Mucosa of rectum (tissue), 2 donors: ENCODE data around the gene MBD1.
A peak's percentile ranks its signal among the peaks of the same experiment; 100 is the strongest.
"Not testable (repeated sequence)": the region's sequence is repeated elsewhere in the genome, so short reads cannot be mapped to it uniquely, and the experiment has no call there.

Source experiments
- H3K27ac ChIP-seq, 2 donors: one replicate each; pipeline ENCODE4 v1.7.0; 2013; ENCODE audit warnings: inconsistent platforms in 2 of 2, low read depth in 2 of 2, low read length in 2 of 2
- H3K27me3 ChIP-seq, 2 donors: one replicate each; pipeline ENCODE4 v1.7.0; 2013; ENCODE audit warnings: low read length in 2 of 2; ENCODE audit not compliant: control insufficient read depth in 2 of 2, insufficient read depth in 2 of 2
- H3K36me3 ChIP-seq, 2 donors: one replicate each; pipeline ENCODE4 v1.7.0; 2013; ENCODE audit warnings: low read length in 2 of 2; ENCODE audit not compliant: control insufficient read depth in 2 of 2, insufficient read depth in 2 of 2
- H3K4me1 ChIP-seq, 2 donors: one replicate each; pipeline ENCODE4 v1.7.0; 2013; ENCODE audit warnings: low read length in 2 of 2, mild to moderate bottlenecking in 1 of 2; ENCODE audit not compliant: control insufficient read depth in 2 of 2, insufficient read depth in 2 of 2
- H3K4me3 ChIP-seq, 2 donors: one replicate each; pipeline ENCODE4 v1.7.0; 2013; ENCODE audit warnings: low read length in 2 of 2
- H3K9ac ChIP-seq, 2 donors: one replicate each; pipeline ENCODE4 v1.7.0; 2013; ENCODE audit warnings: low read length in 2 of 2, low read depth in 1 of 2, mild to moderate bottlenecking in 1 of 2
- H3K9me3 ChIP-seq, 2 donors: one replicate each; pipeline ENCODE4 v1.7.0; 2013; ENCODE audit warnings: low read length in 2 of 2; ENCODE audit not compliant: control insufficient read depth in 2 of 2
- donor health status: healthy.
- donor health status: Normal muscosa, but diverticular disease.

Gene MBD1

DNA sequence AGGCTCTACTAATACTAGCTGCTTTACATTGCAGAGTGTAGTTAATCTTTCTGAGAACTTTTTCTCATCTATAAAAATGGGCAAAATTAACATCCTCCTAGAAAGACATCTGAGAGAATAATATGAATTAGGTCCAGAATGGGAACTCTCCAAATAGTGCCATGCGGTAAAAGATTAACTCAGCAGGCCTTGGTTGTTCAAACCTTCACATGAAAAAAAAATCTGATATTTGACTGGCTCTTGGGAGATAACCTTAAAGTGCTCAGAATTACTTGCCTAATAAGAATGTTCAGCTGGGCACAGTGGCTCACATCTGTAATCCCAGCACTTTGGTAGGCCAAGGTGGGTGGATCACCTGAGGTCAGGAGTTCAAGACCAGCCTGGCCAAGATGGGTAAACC lies 11.7 kb upstream of the MBD1 start:
- Histone ChIP-seq H3K36me3 (no peaks in the 10 kb centered on the region), H3K4me1 (peaks cover 0 to 3% of the 10 kb centered on the region in 2 donors), H3K4me3 (no peak overlapping the region), H3K9ac (no peak overlapping the region), H3K27me3 (no peaks in the 10 kb centered on the region), H3K27ac (no peak overlapping the region), H3K9me3 (no peaks in the 10 kb centered on the region)

DNA sequence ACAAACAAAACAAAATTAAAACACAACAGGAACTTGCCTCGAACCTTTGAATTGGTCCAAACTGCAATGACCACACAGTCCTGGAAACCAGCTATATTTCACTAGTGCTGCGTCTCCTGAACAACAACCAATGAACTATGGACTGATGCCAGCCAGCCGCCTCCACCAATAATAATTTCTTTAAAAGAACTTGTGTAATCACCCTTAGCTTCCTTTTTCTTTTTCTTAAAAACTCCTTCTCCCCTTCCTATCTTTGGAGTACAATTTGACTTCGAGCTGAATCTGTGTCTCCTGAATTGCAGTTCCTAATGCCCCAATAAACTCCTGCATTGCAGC lies 7.8 kb upstream of the MBD1 start:
- Histone ChIP-seq H3K9me3 (no peaks in the 10 kb centered on the region), H3K36me3 (peaks cover 11 to 17% of the 10 kb centered on the region in 2 donors), H3K27ac (no peak overlapping the region), H3K4me3 (no peak overlapping the region), H3K27me3 (no peaks in the 10 kb centered on the region), H3K4me1 (peaks cover 9 to 14% of the 10 kb centered on the region in 2 donors), H3K9ac (no peak overlapping the region)

DNA sequence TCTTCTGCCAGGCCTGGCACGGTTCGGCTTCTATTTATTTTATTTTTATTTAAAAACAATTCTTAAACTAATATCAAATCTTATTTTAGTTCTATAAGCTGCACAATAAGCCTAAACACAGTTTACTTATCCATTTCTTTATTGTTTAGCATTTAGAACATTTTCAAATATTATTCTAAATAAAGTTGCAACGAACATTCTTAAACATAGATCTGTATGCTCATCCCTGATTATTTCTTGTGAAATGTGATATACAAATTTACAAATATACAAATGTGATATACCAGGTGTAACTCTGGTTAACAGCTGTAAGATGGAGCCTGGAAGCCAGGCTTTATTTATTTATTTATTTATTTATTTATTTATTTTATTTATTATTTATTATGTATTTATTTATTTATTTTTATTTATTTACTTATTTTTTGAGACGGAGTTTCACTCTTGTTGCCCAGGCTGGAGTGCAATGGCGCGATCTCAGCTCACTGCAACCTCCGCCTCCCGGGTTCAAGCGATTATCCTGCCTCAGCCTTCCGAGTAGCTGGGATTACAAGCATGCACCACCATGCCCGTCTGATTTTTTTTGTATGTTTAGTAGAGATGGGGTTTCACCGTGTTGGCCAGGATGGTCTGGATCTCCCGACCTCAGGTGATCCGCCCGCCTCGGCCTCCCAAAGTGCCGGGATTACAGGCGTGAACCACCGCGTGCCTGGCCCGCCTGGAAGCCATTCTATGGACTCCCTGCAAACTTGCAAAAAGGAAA lies 7.2 kb upstream of the MBD1 start:
- H3K4me1 ChIP-seq, result peaks cover 9 to 14% of the 10 kb centered on the region in 2 donors
- H3K36me3 ChIP-seq, result peaks cover 17 to 23% of the 10 kb centered on the region in 2 donors
- H3K27ac ChIP-seq, result peak overlapping the region; percentile 83 to 87
- H3K9me3 ChIP-seq, H3K27me3 ChIP-seq: not testable (repeated sequence)
- peak overlapping the region; percentile 92 to 93 for H3K9ac ChIP-seq
- peak overlapping the region; percentile 83 to 99 for H3K4me3 ChIP-seq

DNA sequence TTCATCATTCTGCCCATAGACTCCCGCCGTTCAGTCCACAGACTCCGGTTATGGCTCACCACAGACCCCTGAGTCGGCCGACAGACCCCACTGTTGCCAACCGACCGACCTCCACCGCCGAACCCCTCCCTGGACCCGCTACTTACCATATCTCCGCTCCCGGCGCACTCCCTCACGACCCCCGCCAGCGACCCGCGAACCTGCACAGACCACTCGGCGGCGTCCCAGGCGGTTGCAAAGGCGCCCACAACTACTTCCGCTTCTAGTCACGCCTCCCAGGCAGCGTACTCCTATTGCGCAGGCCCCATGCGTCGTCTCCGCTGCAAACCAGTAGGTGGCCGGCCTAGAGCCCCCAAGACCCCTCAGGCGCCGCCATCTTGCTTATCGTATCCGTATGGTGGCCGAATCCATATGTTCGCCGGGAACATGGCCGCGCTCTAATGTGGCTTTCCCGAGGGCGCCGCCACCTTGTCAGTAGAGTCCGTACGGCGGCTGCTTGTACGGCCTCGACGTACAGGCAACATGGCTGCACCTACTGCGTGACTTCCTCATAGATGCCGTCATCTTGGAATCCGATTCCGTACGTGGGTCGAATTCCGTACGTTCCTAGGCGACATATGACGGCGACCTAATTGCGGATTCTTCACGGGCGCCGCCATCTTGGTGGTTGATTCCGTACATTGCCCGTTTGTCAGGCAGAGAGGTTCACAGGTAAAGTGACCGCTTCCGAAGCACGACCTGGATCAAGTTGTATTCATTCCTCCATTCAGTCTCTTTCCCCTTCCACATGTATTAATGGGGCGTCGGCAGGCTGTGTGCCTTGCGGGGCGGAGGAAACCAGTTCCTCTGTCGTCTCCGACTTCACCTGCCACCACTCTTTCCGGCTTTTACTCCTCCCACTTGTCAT lies 6.4 kb upstream of the MBD1 start, which contains the start of gene CXXC1:
TSS of gene CXXC1 (minus strand) at position 252 of the 907 bp plus-strand sequence. CDS start at position 149, 103 bp downstream.
- peaks cover 9 to 14% of the 10 kb centered on the region in 2 donors for H3K4me1 ChIP-seq
- H3K36me3 ChIP-seq, result peaks cover 18 to 31% of the 10 kb centered on the region in 2 donors
- H3K9me3 ChIP-seq, result no peaks in the 10 kb centered on the region
- peak within 1 kb of the TSS; percentile 83 to 99 for H3K4me3 ChIP-seq
- H3K27me3 ChIP-seq, result no peaks in the 10 kb centered on the region
- H3K9ac ChIP-seq, result peak within 1 kb of the TSS; percentile 92 to 93
- peak within 1 kb of the TSS; percentile 83 to 87 for H3K27ac ChIP-seq

DNA sequence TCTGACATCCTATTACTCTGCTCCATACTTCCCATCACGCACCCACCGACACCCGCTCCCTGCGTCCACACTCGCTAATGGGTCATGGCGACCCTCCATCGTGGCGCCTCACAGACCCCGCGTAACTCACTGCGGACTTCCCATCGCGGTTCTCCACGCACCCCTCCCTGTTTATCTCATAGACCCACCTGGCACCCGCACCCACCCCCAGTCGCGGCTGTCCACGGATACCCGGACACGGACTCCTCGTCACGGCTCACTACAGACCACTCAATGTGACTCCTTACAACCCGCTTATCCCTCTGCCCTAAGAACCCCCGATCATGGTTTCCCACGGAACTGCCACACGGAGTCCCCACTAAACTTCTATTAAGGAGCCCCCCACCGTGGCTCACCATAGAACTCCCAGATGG lies 5.7 kb upstream of the MBD1 start:
- peak overlapping the region; percentile 83 to 87 for H3K27ac ChIP-seq

DNA sequence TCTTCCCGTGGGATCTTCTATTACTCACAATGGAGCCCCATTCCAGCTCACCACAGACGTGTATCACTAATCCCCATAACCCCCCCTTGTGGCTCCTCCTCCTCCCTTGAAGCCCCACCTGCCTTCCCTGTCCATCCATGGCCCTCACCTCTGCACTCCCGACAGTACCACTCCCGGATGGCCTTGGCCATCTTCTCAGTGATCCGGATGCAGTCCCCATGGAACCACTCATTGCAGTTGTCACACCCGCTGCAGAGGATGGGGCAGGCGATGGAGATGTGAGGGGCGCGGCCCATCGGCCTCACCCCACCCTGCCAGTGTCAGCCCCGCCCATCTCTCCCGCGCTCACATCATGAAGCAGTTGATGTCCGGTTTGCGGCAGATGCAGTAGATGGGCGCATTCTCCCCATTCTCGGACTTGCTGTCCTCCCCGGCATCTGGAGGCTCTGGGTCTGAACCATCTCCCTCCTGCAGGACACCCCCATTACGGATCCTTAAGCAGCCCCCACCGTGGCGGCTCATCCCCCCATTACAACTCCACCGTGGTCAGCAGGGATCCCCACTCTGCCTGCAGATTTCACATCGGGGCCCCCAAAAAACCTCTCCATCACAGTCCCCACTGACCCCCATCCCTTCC lies 5.2 kb upstream of the MBD1 start:
- peak overlapping the region; percentile 83 to 99 for H3K4me3 ChIP-seq
- H3K36me3 ChIP-seq, result peaks cover 18 to 37% of the 10 kb centered on the region in 2 donors
- peak overlapping the region in 1 of 2 donors; percentile 87 for H3K27ac ChIP-seq
- no peaks in the 10 kb centered on the region for H3K27me3 ChIP-seq
- H3K4me1 ChIP-seq, result peaks cover 12 to 19% of the 10 kb centered on the region in 2 donors
- no peaks in the 10 kb centered on the region for H3K9me3 ChIP-seq
- H3K9ac ChIP-seq, result peak overlapping the region; percentile 92 to 93

More for the DNA sequence above, 5.7 kb upstream of the MBD1 start:
- Histone ChIP-seq H3K4me3 (peak overlapping the region; percentile 83 to 99), H3K4me1 (peaks cover 10 to 16% of the 10 kb centered on the region in 2 donors), H3K27me3 (no peaks in the 10 kb centered on the region), H3K9ac (peak overlapping the region; percentile 92 to 93), H3K36me3 (peaks cover 18 to 37% of the 10 kb centered on the region in 2 donors), H3K9me3 (no peaks in the 10 kb centered on the region)

DNA sequence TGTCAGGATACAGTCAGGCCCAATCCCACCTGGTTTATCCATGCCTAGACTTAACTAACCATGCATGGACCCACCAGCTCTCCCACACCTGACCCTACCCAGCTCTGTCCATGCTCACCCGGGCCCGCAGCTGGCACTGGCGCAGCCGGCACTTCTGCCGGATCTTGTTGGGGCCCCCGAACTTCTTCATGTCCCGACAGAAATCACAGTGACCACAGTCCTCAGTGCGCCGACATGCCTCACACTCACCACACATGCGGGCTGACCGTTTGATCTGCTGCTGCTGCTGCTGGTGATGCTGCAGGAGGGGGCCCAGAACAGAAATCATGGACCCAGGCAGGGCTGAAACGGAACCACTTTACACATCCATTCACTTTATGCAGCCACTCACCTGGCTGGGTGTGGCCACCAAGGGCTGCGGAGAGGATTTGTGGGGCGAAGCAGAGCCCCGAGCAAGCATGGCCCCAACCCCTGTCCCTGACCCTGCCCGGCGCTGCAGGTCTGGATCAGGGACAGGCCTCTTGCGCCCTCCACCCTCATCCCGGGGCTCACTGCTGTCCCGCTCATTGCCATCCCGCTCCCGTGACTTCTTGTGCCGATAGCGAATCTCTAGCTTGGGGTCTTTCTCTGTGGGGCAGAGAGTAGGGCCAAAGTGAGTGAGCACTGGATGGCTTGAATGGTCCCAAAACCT lies 4.5 kb upstream of the MBD1 start:
- H3K4me3 ChIP-seq, result no peak overlapping the region
- H3K4me1 ChIP-seq, result peaks cover 16 to 21% of the 10 kb centered on the region in 2 donors
- no peak overlapping the region for H3K27ac ChIP-seq
- H3K36me3 ChIP-seq, result peaks cover 18 to 37% of the 10 kb centered on the region in 2 donors
- no peak overlapping the region for H3K9ac ChIP-seq
- H3K27me3 ChIP-seq, result no peaks in the 10 kb centered on the region
- H3K9me3 ChIP-seq, result no peaks in the 10 kb centered on the region

DNA sequence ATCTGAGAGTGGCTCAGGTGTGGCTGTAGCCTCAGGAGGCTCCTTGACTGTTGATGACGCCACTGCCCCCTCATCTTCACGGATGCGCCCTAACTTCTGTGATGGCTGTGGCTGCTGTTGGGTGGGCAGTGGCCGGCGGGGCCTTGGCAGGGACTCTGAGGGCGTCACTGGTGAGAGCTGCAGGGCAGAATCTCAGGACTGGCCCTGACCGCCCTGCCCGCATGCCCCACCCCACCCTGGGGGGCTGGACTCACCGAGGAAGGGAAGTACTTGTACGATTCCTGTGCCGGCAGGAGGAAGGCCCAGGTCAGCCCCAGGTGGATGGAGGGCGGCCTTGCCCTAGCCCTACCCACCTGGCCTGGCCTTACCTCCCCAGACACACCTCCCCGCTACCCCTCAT lies 3.7 kb upstream of the MBD1 start:
- no peaks in the 10 kb centered on the region for H3K9me3 ChIP-seq
- H3K9ac ChIP-seq, result no peak overlapping the region
- H3K36me3 ChIP-seq, result peaks cover 18 to 39% of the 10 kb centered on the region in 2 donors
- no peak overlapping the region for H3K4me3 ChIP-seq
- peaks cover 23 to 28% of the 10 kb centered on the region in 2 donors for H3K4me1 ChIP-seq
- H3K27ac ChIP-seq, result no peak overlapping the region
- no peaks in the 10 kb centered on the region for H3K27me3 ChIP-seq

DNA sequence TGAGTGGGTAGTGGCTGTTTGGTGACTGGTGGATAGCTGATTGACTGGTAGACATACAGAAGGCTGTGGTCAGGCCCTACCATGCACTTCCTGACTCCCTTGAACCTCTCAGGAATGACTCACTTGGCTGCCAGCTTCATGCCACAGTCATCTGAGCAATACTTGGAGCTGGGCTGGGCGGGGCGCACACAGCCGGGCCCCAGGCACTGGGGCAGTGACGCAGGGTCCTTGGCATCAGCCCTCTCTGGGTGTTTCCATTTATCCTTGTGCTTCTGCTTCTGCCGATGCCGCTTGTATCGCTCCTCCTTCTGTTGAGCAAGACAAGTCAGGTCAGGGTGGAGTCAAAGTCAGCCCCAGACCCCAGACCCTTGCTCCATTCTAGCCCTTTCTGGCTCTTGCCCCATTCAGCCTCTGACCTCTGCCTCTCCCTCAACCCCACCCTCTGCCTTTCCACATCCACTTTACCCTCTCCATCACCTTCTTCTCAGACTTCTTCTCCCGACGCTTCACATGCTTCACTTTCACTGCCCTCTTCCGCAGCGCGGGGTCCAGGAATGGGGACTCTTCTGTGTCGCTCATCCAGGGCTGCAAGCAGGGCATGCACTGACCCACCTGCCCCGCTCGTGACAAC lies 3.0 kb upstream of the MBD1 start:
- Histone ChIP-seq H3K9me3 (no peaks in the 10 kb centered on the region), H3K36me3 (peaks cover 18 to 39% of the 10 kb centered on the region in 2 donors), H3K4me3 (no peak overlapping the region), H3K4me1 (peaks cover 29 to 32% of the 10 kb centered on the region in 2 donors), H3K9ac (no peak overlapping the region), H3K27me3 (no peaks in the 10 kb centered on the region), H3K27ac (no peak overlapping the region)
